HEK293 (cell line): ENCODE measurements around the gene TFAP2C.

Experiments used
- CTCF ChIA-PET: fragments of 350-600 bp; formaldehyde crosslinking; extraction: SDS; loops from one replicate; lab custom pipeline; 2021; ENCODE audit warnings: antibody characterized with exemption; lab: Yijun Ruan, JAX
- POLR2A ChIA-PET: fragments of 300-600 bp; formaldehyde crosslinking; extraction: SDS; loops from one replicate; lab custom pipeline; 2020; ENCODE audit warnings: antibody characterized with exemption, inconsistent platforms; lab: Yijun Ruan, JAX
- H3K27ac ChIP-seq: fragments of 200-500 bp; sonication (Bioruptor generic); 2 replicates; pipeline ENCODE4 v1.5.1; 2014; ENCODE audit warnings: low read depth, low read length, control low read depth, inconsistent platforms; ENCODE audit errors: extremely low read depth
- H3K36me3 ChIP-seq, 2 experiments: fragments of 200-500 bp in 1 of 2; sonication (Bioruptor generic) in 1 of 2; 1 replicate in 1 of 2; 2 replicates in 1 of 2; pipeline ENCODE4 v1.5.1; 2014 to 2017; ENCODE audit warnings: inconsistent platforms in 2 of 2, low read length in 2 of 2; ENCODE audit not compliant: control insufficient read depth in 2 of 2, insufficient read depth in 1 of 2
- H3K4me1 ChIP-seq: fragments of 200-500 bp; sonication (Bioruptor generic); 2 replicates; pipeline ENCODE4 v1.5.1; 2014; ENCODE audit warnings: mild to moderate bottlenecking, low read length, inconsistent platforms; ENCODE audit not compliant: control insufficient read depth, insufficient read depth
- H3K4me3 ChIP-seq: 2 replicates; pipeline ENCODE4 v1.5.1; 2011; ENCODE audit warnings: low read depth, mild to moderate bottlenecking, control low read depth, low read length, moderate library complexity
- H3K9me3 ChIP-seq: fragments of 200-500 bp; sonication (Bioruptor generic); 2 replicates; pipeline ENCODE4 v1.5.1; 2014; ENCODE audit warnings: low read depth, low read length, inconsistent platforms; ENCODE audit not compliant: control insufficient read depth, insufficient read depth
- ATF2 ChIP-seq: fragments of 450-650 bp; formaldehyde crosslinking; IDR thresholded peaks from 2 replicates; pipeline ENCODE4 v1.5.1; 2016; ENCODE audit warnings: missing biosample characterization, missing genetic modification characterization, low read depth
- IKZF3 ChIP-seq: fragments of 450-650 bp; IDR thresholded peaks from 2 replicates; pipeline ENCODE4 v1.5.0; 2018; ENCODE audit warnings: missing biosample characterization, mild to moderate bottlenecking, missing genetic modification characterization, moderate library complexity
- MZF1 ChIP-seq: fragments of 450-650 bp; formaldehyde crosslinking; IDR thresholded peaks from 2 replicates; pipeline ENCODE4 v1.5.1; 2017; ENCODE audit warnings: missing biosample characterization, missing genetic modification characterization, borderline replicate concordance
- SCRT2 ChIP-seq: fragments of 450-650 bp; formaldehyde crosslinking; IDR thresholded peaks from 2 replicates; pipeline ENCODE4 v1.5.1; 2016; ENCODE audit warnings: missing biosample characterization, missing genetic modification characterization
- WT1 ChIP-seq: fragments of 450-650 bp; formaldehyde crosslinking; IDR thresholded peaks from 2 replicates; pipeline ENCODE4 v1.5.1; 2016; ENCODE audit warnings: missing biosample characterization, missing genetic modification characterization
- YY1 ChIP-seq: fragments of 450-650 bp; formaldehyde crosslinking; IDR thresholded peaks from 2 replicates; pipeline ENCODE4 v1.5.1; 2018; ENCODE audit warnings: missing biosample characterization, missing genetic modification characterization
- ZNF121 ChIP-seq: fragments of 450-650 bp; formaldehyde crosslinking; IDR thresholded peaks from 2 replicates; pipeline ENCODE4 v1.5.1; 2016; ENCODE audit warnings: missing biosample characterization, missing genetic modification characterization
- ZNF211 ChIP-seq: fragments of 450-650 bp; formaldehyde crosslinking; IDR thresholded peaks from 2 replicates; pipeline ENCODE4 v1.5.1; 2016; ENCODE audit warnings: low read depth, missing biosample characterization, missing genetic modification characterization
- ZNF239 ChIP-seq: fragments of 450-650 bp; formaldehyde crosslinking; IDR thresholded peaks from 2 replicates; pipeline ENCODE4 v1.5.1; 2016; ENCODE audit warnings: missing biosample characterization, missing genetic modification characterization
- ZNF266 ChIP-seq: fragments of 450-650 bp; formaldehyde crosslinking; IDR thresholded peaks from 2 replicates; pipeline ENCODE4 v1.5.1; 2016; ENCODE audit warnings: missing biosample characterization, missing genetic modification characterization, low read depth
- ZNF274 ChIP-seq, 2 experiments: fragments of 200-500 bp in 1 of 2; fragments of 450-650 bp in 1 of 2; sonication (Bioruptor generic) in 1 of 2; formaldehyde crosslinking in 1 of 2; IDR thresholded peaks; 2 replicates each; pipeline versions ENCODE4 v1.5.1 to v1.6.1; 2014 to 2016; ENCODE audit warnings: borderline replicate concordance in 1 of 2, inconsistent platforms in 1 of 2, low read length in 1 of 2, missing biosample characterization in 1 of 2, missing genetic modification characterization in 1 of 2
- ZNF350 ChIP-seq: fragments of 450-650 bp; formaldehyde crosslinking; IDR thresholded peaks from 2 replicates; pipeline ENCODE4 v1.5.0; 2017; ENCODE audit warnings: missing biosample characterization, mild to moderate bottlenecking, missing genetic modification characterization
- ZNF510 ChIP-seq: fragments of 450-650 bp; formaldehyde crosslinking; IDR thresholded peaks from 2 replicates; pipeline ENCODE4 v1.5.1; 2018; ENCODE audit warnings: mild to moderate bottlenecking, missing genetic modification characterization, missing biosample characterization; ENCODE audit not compliant: insufficient replicate concordance
- ZNF544 ChIP-seq: fragments of 450-650 bp; formaldehyde crosslinking; IDR thresholded peaks from 2 replicates; pipeline ENCODE4 v1.5.0; 2017; ENCODE audit warnings: missing biosample characterization, missing genetic modification characterization
- ZNF621 ChIP-seq: fragments of 450-650 bp; formaldehyde crosslinking; IDR thresholded peaks from 2 replicates; pipeline ENCODE4 v1.5.1; 2017; ENCODE audit warnings: missing biosample characterization, missing genetic modification characterization
- ZSCAN18 ChIP-seq: fragments of 450-650 bp; formaldehyde crosslinking; IDR thresholded peaks from 2 replicates; pipeline ENCODE4 v1.5.1; 2016; ENCODE audit warnings: missing biosample characterization, missing genetic modification characterization
- ZXDB ChIP-seq: fragments of 450-650 bp; formaldehyde crosslinking; IDR thresholded peaks from 2 replicates; pipeline ENCODE4 v1.5.1; 2016; ENCODE audit warnings: missing biosample characterization, missing genetic modification characterization

Gene TFAP2C

GRCh38 chr20:56584916-56585315 lies 44.2 kb upstream of the TFAP2C start:
- no peak for TF ChIP-seq ZNF274 (IDR thresholded peaks at IDR 0.05; ENCODE audit: low read length)
- TF ChIP-seq ZNF274 (tag by site-specific recombination; IDR thresholded peaks at IDR 0.05; ENCODE audit: borderline replicate concordance): no peak
- no peak for TF ChIP-seq ZSCAN18 (tag by site-specific recombination)
- no peak for TF ChIP-seq ZNF510 (tag by site-specific recombination)
- TF ChIP-seq IKZF3 (tag by site-specific recombination): no peak
- no peak for TF ChIP-seq YY1 (tag by site-specific recombination)
- no peak for TF ChIP-seq ATF2 (tag by site-specific recombination)
- no peak for TF ChIP-seq ZNF544 (tag by site-specific recombination)
- no peak for TF ChIP-seq ZXDB
- TF ChIP-seq ZNF211 (tag by site-specific recombination): no peak
- no peak for TF ChIP-seq WT1 (tag by site-specific recombination)
- Histone ChIP-seq H3K4me3 (no peak overlapping the region), H3K4me1 (no peaks in the 10 kb centered on the region), H3K9me3 (no peaks in the 10 kb centered on the region), H3K36me3 (no peaks in the 10 kb centered on the region), H3K27ac (no peak overlapping the region)
- ChIA-PET POLR2A (interaction anchor here (0.7 kb wide), 1 partner anchor 134 kb away, joined by 3 read pairs; no protein-coding TSS in a partner anchor), CTCF (interaction anchor here (1.0 to 1.4 kb wide), 2 partner anchors 34 to 399 kb away, joined by 3 read pairs; no protein-coding TSS in a partner anchor)

GRCh38 chr20:56587307-56588041 lies 41.6 kb upstream of the TFAP2C start:
- ChIA-PET CTCF (interaction anchor here (1.1 to 1.5 kb wide), 2 partner anchors 9 to 37 kb away, joined by 4 to 6 read pairs; no protein-coding TSS in a partner anchor), POLR2A (no interaction called here)
- no peak overlapping the region for H3K4me3 ChIP-seq
- no peaks in the 10 kb centered on the region for H3K9me3 ChIP-seq
- H3K27ac ChIP-seq: no peak overlapping the region
- no peaks in the 10 kb centered on the region for H3K4me1 ChIP-seq
- no peaks in the 10 kb centered on the region for H3K36me3 ChIP-seq
- TF ChIP-seq ZNF266 (tag by site-specific recombination): no peak
- no peak for TF ChIP-seq ZNF621 (tag by site-specific recombination)
- no peak for TF ChIP-seq ZNF239 (tag by site-specific recombination)
- no peak for TF ChIP-seq ZNF350 (tag by site-specific recombination)
- no peak for TF ChIP-seq MZF1 (tag by site-specific recombination)

- POLR2A ChIA-PET: no interaction called here
- Histone ChIP-seq H3K9me3 (no peaks in the 10 kb centered on the region), H3K4me1 (no peaks in the 10 kb centered on the region), H3K4me3 (no peak overlapping the region), H3K36me3 (no peaks in the 10 kb centered on the region), H3K27ac (no peak overlapping the region)
- CTCF ChIA-PET: interaction anchor here (1.2 to 1.5 kb wide), 2 partner anchors 11 to 44 kb away, joined by 4 read pairs; no protein-coding TSS in a partner anchor
- TF ChIP-seq ZNF121 (no peak), SCRT2 (tag by site-specific recombination) (peak; percentile 49; the same call in 1 of the 2 replicates)
These were observed 40.1 kb upstream of the TFAP2C start for GRCh38 chr20:56588996-56589395.
